Islet of Langerhans (tissue), 1 donor: ENCODE data around the gene ZGLP1.
"Not testable (repeated sequence)": the region's sequence is repeated elsewhere in the genome, so short reads cannot be mapped to it uniquely, and the experiment has no call there.

Experiments
- FAIRE-seq: peaks from one replicate; lab custom pipeline; 2011; peaks lifted over from hg19 to GRCh38; lab: Jason Lieb, UNC

The ZGLP1 gene

GRCh38 chr19:10309423-10309822, at the start of gene ZGLP1:
Gene ZGLP1 (minus strand): TSS chr19:10309815.
- no peak for FAIRE-seq

GRCh38 chr19:10356431-10356830, 46.8 kb upstream of the ZGLP1 start:
- no peak for FAIRE-seq

GRCh38 chr19:10353793-10354391, 44.3 kb upstream of the ZGLP1 start:
- no peak for FAIRE-seq

GRCh38 chr19:10352764-10353671, 43.4 kb upstream of the ZGLP1 start:
- FAIRE-seq: no peak

- FAIRE-seq: peak; percentile 72
Measured at GRCh38 chr19:10346509-10346908, 36.9 kb upstream of the ZGLP1 start.

- no peak for FAIRE-seq
Measured at GRCh38 chr19:10344780-10345179, 35.2 kb upstream of the ZGLP1 start.

- no peak for FAIRE-seq
Measured at GRCh38 chr19:10343495-10343894, 33.9 kb upstream of the ZGLP1 start.

- no peak for FAIRE-seq
Measured at GRCh38 chr19:10339977-10340376, 30.4 kb upstream of the ZGLP1 start.

- no peak for FAIRE-seq
Measured at GRCh38 chr19:10339380-10339960, 29.9 kb upstream of the ZGLP1 start, which contains the start of gene ICAM3. Gene ICAM3 (minus strand): TSS chr19:10339624. CDS start chr19:10339614, 10 bp downstream.

- no peak for FAIRE-seq
Measured at GRCh38 chr19:10338940-10339339, 29.3 kb upstream of the ZGLP1 start.

GRCh38 chr19:10336725-10337124, 27.1 kb upstream of the ZGLP1 start:
- not testable (repeated sequence) for FAIRE-seq

- FAIRE-seq: no peak
Measured at GRCh38 chr19:10335352-10335985, 25.9 kb upstream of the ZGLP1 start.

- FAIRE-seq: no peak
Measured at GRCh38 chr19:10334588-10335351, 25.2 kb upstream of the ZGLP1 start.

- FAIRE-seq: no peak
Measured at GRCh38 chr19:10333758-10334587, 24.4 kb upstream of the ZGLP1 start.

- FAIRE-seq: no peak
Measured at GRCh38 chr19:10332965-10333757, 23.5 kb upstream of the ZGLP1 start, which contains the start of gene RAVER1. Gene RAVER1 (minus strand): TSS chr19:10333529. CDS start chr19:10333507, 22 bp downstream.

GRCh38 chr19:10332158-10332964, 22.7 kb upstream of the ZGLP1 start:
- no peak for FAIRE-seq

- FAIRE-seq: no peak
Measured at GRCh38 chr19:10329555-10329954, 19.9 kb upstream of the ZGLP1 start.

GRCh38 chr19:10328558-10329429, 19.2 kb upstream of the ZGLP1 start:
- no peak for FAIRE-seq
